SK-N-MC (cell line): ENCODE measurements around the gene ARMC8.

ENCODE experiments used
- EZH2 ChIP-seq: fragments of 200-600 bp; sonication (generic); IDR thresholded peaks from one replicate; pipeline ENCODE4 v1.6.1; 2017; ENCODE audit warnings: antibody characterized with exemption
- FOXP2 ChIP-seq: optimal IDR thresholded peaks from 2 replicates; pipeline ENCODE3; 2011; ENCODE audit warnings: mild to moderate bottlenecking, moderate library complexity; ENCODE audit not compliant: insufficient read depth; ENCODE audit errors: extremely low read length, control extremely low read depth
- POLR2AphosphoS5 ChIP-seq: IDR thresholded peaks from 2 replicates; pipeline ENCODE4 v1.6.1; 2012; ENCODE audit warnings: mild to moderate bottlenecking, low read depth, low read length, borderline replicate concordance

GRCh38 chr3:138202945-138203701 is 16.0 kb downstream of the ARMC8 start:
- no peak for TF ChIP-seq EZH2
- TF ChIP-seq POLR2AphosphoS5, result no peak
- TF ChIP-seq FOXP2, result no peak
